CD4-positive, alpha-beta T cell (primary cell): ENCODE measurements around the gene TEX52. TPM values are rescaled to one million over a fixed set of nuclear protein-coding genes. Genes with fewer than 3 reads are reported as not detected.
A peak's percentile ranks its signal among the peaks of the same experiment; 100 is the strongest.

Experiments
- ATAC-seq: fragments of 200-7000 bp; cut with Tn5 transposase; one replicate; pipeline ENCODE4 v1.10.0; 2022; ENCODE audit warnings: mild to moderate bottlenecking; ENCODE audit not compliant: poor library complexity
- CTCF ChIA-PET: fragments of 350-600 bp; sonication (Branson Sonifier 250); formaldehyde crosslinking; loops from one replicate; lab custom pipeline; 2021; ENCODE audit warnings: antibody characterized with exemption, inconsistent platforms; lab: Charles Lee
- POLR2A ChIA-PET: fragments of 350-600 bp; sonication (Branson Sonifier 250); formaldehyde crosslinking; loops from one replicate; lab custom pipeline; 2021; ENCODE audit warnings: antibody characterized with exemption, inconsistent platforms; lab: Charles Lee
- DNase-seq, 14 experiments: peaks; one replicate each; pipeline ENCODE4 v3.0.0-alpha.2; 2013 to 2020; ENCODE audit warnings: mixed read lengths in 2 of 14
- H3K27ac ChIP-seq, 2 donors: one replicate each; pipeline versions ENCODE4 v1.5.1 to v1.7.0; 2013; ENCODE audit warnings: low read length in 2 of 2, low read depth in 1 of 2, mild to moderate bottlenecking in 1 of 2
- H3K27me3 ChIP-seq, 2 experiments: 1 replicate in 1 of 2; 2 replicates in 1 of 2; pipeline versions ENCODE4 v1.6.1 to v1.7.0; 2013; ENCODE audit warnings: low read length in 2 of 2, control low read depth in 1 of 2, mild to moderate bottlenecking in 1 of 2, moderate library complexity in 1 of 2; ENCODE audit not compliant: insufficient read depth in 2 of 2, control insufficient read depth in 1 of 2
- H3K36me3 ChIP-seq: one replicate; pipeline ENCODE4 v1.6.1; 2013; ENCODE audit warnings: low read length, control low read depth; ENCODE audit not compliant: insufficient read depth
- H3K4me1 ChIP-seq: one replicate; pipeline ENCODE4 v1.6.1; 2013; ENCODE audit warnings: low read length, control low read depth; ENCODE audit not compliant: insufficient read depth
- H3K4me3 ChIP-seq: one replicate; pipeline ENCODE4 v1.5.1; 2013; ENCODE audit warnings: mild to moderate bottlenecking, low read length, moderate library complexity
- H3K9me3 ChIP-seq, 2 experiments: 1 replicate in 1 of 2; 2 replicates in 1 of 2; pipeline versions ENCODE4 v1.6.1 to v1.7.0; 2013; ENCODE audit warnings: low read length in 2 of 2, mild to moderate bottlenecking in 2 of 2, control low read depth in 1 of 2, moderate library complexity in 1 of 2; ENCODE audit not compliant: control insufficient read depth in 1 of 2, insufficient read depth in 1 of 2
- H3K27ac Mint-ChIP-seq: one replicate; pipeline ENCODE4 v1.8.0; 2020; ENCODE audit warnings: mixed read lengths
- H3K27me3 Mint-ChIP-seq: one replicate; pipeline ENCODE4 v1.8.0; 2021; ENCODE audit warnings: mixed read lengths
- H3K36me3 Mint-ChIP-seq: one replicate; pipeline ENCODE4 v1.8.0; 2021; ENCODE audit warnings: low read depth, mixed read lengths
- H3K4me1 Mint-ChIP-seq: one replicate; pipeline ENCODE4 v1.8.0; 2021; ENCODE audit warnings: low read depth, mixed read lengths
- H3K4me3 Mint-ChIP-seq: one replicate; pipeline ENCODE4 v1.8.0; 2020; ENCODE audit warnings: mild to moderate bottlenecking, mixed read lengths
- H3K9me3 Mint-ChIP-seq: one replicate; pipeline ENCODE4 v1.8.0; 2020; ENCODE audit warnings: mixed read lengths
- intact Hi-C, 2 experiments: fragments of 100-400 bp; cut with DNase I in 1 of 2; cut with micrococcal nuclease in 1 of 2; formaldehyde crosslinking; loops; one replicate each; pipeline versions ENCODE4 v1.15.1 to v1.9.0; 2023 to 2025; cut with DNase I, micrococcal nuclease
- total RNA-seq, 174 experiments: library from RNA in 2 of 174; stranded (reverse) in 2 of 174; gene quantifications; one replicate each; pipeline ENCODE4 v1.2.3 and lab custom pipeline; 2021 to 2026
- TF ChIP-seq, protein P1 (sequence below): fragments of 200-600 bp; IDR thresholded peaks from one replicate; pipeline ENCODE4 v1.8.0; 2022; ENCODE audit warnings: antibody characterized with exemption, mild to moderate bottlenecking

Gene TEX52
- total RNA-seq, 2 experiments from 2014 or later, result not detected

- peaks cover 21% of the 10 kb centered on the region for H3K36me3 ChIP-seq
- CTCF ChIA-PET, result interaction anchor here (1.8 to 2.6 kb wide), 2 partner anchors 17 to 130 kb away, joined by 4 to 12 read pairs; no protein-coding TSS in a partner anchor
- H3K27ac ChIP-seq, result peak within 1 kb of the TSS; percentile 91 to 93
- ATAC-seq, result peak; percentile 91
- Mint-ChIP-seq H3K4me3 (peak within 1 kb of the TSS; percentile 96), H3K27me3 (no peaks in the 10 kb centered on the region), H3K27ac (peak within 1 kb of the TSS; percentile 99), H3K9me3 (no peaks in the 10 kb centered on the region), H3K36me3 (peaks cover 36% of the 10 kb centered on the region), H3K4me1 (peaks cover 37% of the 10 kb centered on the region)
- H3K27me3 ChIP-seq, result no peaks in the 10 kb centered on the region
- no peaks in the 10 kb centered on the region for H3K9me3 ChIP-seq
- intact Hi-C loops, result loop anchor here (1.0 to 5.0 kb wide), 6 partner anchors 18 to 129 kb away; partner anchors contain the start of genes FKBP4 (in 2 of the 2), FOXM1 (in 1 of the 2), RHNO1 (in 1 of the 2) and TULP3 (in 1 of the 2)
- POLR2A ChIA-PET, result interaction anchor here (0.5 to 2.1 kb wide), 6 partner anchors 12 to 121 kb away, joined by 3 to 37 read pairs (median 4); partner anchors contain the start of genes FKBP4, FOXM1, NRIP2 and RHNO1
- H3K4me3 ChIP-seq, result peak within 1 kb of the TSS; percentile 82
- TF ChIP-seq, protein P1, sequence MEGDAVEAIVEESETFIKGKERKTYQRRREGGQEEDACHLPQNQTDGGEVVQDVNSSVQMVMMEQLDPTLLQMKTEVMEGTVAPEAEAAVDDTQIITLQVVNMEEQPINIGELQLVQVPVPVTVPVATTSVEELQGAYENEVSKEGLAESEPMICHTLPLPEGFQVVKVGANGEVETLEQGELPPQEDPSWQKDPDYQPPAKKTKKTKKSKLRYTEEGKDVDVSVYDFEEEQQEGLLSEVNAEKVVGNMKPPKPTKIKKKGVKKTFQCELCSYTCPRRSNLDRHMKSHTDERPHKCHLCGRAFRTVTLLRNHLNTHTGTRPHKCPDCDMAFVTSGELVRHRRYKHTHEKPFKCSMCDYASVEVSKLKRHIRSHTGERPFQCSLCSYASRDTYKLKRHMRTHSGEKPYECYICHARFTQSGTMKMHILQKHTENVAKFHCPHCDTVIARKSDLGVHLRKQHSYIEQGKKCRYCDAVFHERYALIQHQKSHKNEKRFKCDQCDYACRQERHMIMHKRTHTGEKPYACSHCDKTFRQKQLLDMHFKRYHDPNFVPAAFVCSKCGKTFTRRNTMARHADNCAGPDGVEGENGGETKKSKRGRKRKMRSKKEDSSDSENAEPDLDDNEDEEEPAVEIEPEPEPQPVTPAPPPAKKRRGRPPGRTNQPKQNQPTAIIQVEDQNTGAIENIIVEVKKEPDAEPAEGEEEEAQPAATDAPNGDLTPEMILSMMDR, result no peak
- peaks cover 18% of the 10 kb centered on the region for H3K4me1 ChIP-seq
- DNase-seq, result peak; percentile 90 to 98 (median 94)
Observed at GRCh38 chr12:2812290-2813213, 44.3 kb downstream of the TEX52 start, which contains the start of gene ITFG2. Gene ITFG2 (plus strand): TSS chr12:2812668. CDS start chr12:2812761, 93 bp downstream.

GRCh38 chr12:2811801-2812200 lies 45.0 kb downstream of the TEX52 start:
- Mint-ChIP-seq H3K9me3 (no peaks in the 10 kb centered on the region), H3K27me3 (no peaks in the 10 kb centered on the region), H3K4me3 (peak overlapping the region; percentile 96), H3K27ac (peak overlapping the region; percentile 99), H3K4me1 (peaks cover 37% of the 10 kb centered on the region), H3K36me3 (peaks cover 32% of the 10 kb centered on the region)
- intact Hi-C loops, result loop anchor here (1.0 to 5.0 kb wide), 5 partner anchors 18 to 120 kb away; partner anchors contain the start of genes FKBP4 (in 1 of the 2), FOXM1 (in 1 of the 2), RHNO1 (in 1 of the 2) and TULP3 (in 1 of the 2)
- ATAC-seq (no peak), DNase-seq (no peak)
- CTCF ChIA-PET, result no interaction called here
- peaks cover 18% of the 10 kb centered on the region for H3K4me1 ChIP-seq
- H3K27ac ChIP-seq, result peak overlapping the region in 1 of 2 donors; percentile 93
- POLR2A ChIA-PET, result interaction anchor here (1.0 to 2.1 kb wide), 2 partner anchors 16 to 17 kb away, joined by 3 to 37 read pairs; partner anchors contain the start of gene FKBP4
- no peaks in the 10 kb centered on the region for H3K27me3 ChIP-seq
- H3K36me3 ChIP-seq, result peaks cover 13% of the 10 kb centered on the region
- H3K9me3 ChIP-seq, result no peaks in the 10 kb centered on the region
- TF ChIP-seq, protein P1, result no peak
- H3K4me3 ChIP-seq, result peak overlapping the region; percentile 82

GRCh38 chr12:2806700-2807099 lies 50.1 kb downstream of the TEX52 start:
- no peaks in the 10 kb centered on the region for H3K9me3 Mint-ChIP-seq
- H3K4me1 Mint-ChIP-seq, result peaks cover 4% of the 10 kb centered on the region
- no peaks in the 10 kb centered on the region for H3K27me3 Mint-ChIP-seq
- intact Hi-C loops, result loop anchor here in 1 of 2 experiments (10.0 kb wide), 1 partner anchor 1838 kb away; the partner anchor contains the start of genes AKAP3 and NDUFA9
- CTCF ChIA-PET, result no interaction called here
- Histone ChIP-seq H3K4me3 (no peak overlapping the region), H3K36me3 (peaks cover 27% of the 10 kb centered on the region), H3K9me3 (no peaks in the 10 kb centered on the region), H3K4me1 (peaks cover 2% of the 10 kb centered on the region), H3K27ac (no peak overlapping the region), H3K27me3 (no peaks in the 10 kb centered on the region)
- DNase-seq (no peak), ATAC-seq (no peak)
- no peak overlapping the region for H3K27ac Mint-ChIP-seq
- POLR2A ChIA-PET, result no interaction called here
- H3K36me3 Mint-ChIP-seq, result peaks cover 48% of the 10 kb centered on the region
- no peak overlapping the region for H3K4me3 Mint-ChIP-seq
- TF ChIP-seq, protein P1, result no peak
